ENCODE data around the gene TNK2.
"Not testable (repeated sequence)": the region's sequence is repeated elsewhere in the genome, so short reads cannot be mapped to it uniquely, and the experiment has no call there.

Gene TNK2

DNA sequence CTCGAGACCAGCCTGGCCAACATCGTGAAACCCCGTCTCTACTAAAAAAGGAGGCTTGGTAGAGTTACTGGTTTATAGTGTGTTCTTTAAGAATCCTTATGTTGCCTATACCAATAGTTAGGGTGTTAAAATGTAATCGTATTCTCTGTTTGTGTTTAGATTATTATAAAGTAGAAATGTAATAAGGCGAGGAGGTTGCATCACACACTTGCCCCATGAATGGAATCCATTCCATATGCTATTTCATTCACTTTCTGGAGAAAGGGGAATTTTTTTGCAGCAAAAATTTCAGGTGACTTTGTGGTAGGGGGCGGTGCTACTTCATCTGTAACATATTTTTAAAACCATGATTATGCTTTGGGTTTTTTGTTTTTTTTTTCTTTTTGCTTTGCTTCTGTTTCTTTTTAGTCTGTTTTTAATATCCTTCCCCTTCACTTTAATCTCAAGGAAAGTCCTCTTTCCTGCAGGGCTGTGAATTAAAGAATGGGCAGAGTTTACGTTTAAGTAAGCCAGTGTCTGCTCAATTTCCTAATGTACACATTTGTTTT, 63.6 kb downstream of the TNK2 start:
- DNase-seq = no peak

DNA sequence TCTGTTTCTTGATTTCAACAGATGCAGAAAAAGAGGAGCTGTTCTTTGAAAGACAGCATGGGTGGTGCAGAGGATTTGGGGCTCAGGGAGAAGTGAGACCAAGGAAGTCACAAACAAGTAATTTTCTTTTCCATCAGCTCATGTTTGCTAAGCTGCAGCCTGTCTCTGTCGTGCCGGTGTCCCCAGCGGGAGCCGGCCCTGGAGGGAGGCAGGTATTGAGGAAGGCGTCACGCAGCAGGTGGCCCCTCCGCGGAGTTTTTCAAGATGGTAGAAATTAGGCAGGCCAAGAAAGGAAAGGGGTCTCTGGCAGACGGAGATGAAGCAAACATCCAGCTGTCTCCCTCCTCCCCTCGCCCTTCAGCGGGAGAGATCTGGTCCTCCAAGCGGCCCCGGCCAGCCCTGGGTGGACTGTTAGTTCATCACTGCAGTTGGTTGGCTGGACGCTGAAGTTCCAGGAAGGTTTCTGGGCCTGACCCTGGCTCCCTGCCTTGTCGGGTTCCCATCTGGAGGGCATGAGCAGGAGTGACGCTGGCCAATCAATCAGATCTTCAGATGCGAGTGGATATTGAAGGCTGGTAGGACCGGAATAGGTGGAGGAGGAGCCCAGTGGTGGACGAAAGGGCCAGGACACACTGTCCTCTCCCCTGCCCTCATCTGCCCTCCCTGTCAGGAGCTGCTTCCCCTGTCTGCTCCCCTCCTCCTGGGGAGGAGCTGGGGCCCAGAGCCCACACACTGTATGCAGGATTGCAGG, 68.9 kb downstream of the TNK2 start:
- DNase-seq = peak; percentile 66

DNA sequence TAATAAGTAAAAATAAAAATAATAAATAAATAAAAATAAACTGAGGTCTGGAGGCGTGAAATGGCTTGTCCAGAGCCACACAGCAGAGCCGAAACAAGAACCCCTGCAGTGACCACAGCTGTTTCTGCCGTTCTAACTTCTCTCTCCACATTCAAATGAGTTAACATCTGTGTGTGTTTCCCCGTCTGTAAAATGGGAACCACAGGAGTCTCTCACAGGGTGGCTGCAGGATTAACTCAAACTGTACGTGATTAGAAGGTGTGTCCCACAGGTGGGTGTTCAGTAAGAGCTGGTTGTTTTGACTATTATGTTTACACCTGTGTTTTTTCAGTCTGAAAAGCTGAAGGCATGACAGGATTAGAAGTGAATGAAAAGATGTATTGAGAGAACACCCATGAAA, 69.6 kb downstream of the TNK2 start:
- no peak for DNase-seq

DNA sequence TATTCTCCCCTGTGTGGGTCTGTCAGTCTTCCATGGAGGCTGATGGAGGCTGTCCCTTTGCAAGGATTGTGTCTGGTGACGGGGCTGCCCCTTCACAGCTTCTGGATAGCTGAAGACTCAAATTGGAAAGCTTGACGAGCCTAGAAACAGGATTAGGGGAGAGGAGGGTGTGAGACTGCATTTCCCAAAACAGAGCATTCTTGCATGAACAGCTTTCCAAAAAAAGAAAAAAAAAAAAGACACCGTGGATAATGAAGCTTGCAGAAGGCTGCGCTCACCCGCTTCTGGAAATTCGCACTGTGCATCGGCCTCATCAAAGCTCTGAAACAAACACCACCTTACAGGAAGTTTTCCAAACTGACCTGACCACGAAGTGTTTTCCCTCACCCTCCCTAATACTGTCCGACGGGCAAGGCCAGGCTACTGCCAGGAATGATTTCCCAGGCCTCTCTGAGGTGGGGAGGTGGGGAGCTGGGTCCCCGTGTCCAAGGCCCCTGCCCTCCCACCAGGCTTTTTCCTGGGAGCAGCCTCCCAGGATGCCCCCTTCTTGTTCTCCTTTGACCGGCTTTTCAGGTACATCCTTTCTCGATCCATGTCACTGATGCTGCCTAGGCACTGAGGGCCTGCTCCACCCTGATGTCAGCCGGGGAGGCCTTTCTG, 71.7 kb downstream of the TNK2 start:
- DNase-seq = no peak

DNA sequence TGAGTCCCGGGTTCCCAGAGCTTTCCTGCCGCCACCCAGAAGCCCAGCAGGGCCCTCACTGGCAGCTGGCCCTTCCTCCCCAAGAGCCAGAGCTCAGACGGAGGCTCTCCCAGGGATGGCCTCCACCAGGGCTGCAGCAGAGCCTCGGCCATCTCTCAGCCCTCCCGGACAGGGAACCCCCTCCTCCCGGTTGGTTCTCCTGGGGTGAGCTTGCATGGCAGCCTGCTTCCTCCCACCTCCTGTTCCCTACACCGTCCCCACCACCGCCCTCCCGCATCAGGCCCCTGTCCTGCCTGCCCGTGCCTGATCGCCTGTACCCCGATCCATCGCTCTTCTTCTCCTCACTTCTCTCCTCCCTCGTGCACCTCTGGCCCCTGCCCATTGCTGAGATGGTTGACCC, 72.6 kb downstream of the TNK2 start:
- no peak for DNase-seq

DNA sequence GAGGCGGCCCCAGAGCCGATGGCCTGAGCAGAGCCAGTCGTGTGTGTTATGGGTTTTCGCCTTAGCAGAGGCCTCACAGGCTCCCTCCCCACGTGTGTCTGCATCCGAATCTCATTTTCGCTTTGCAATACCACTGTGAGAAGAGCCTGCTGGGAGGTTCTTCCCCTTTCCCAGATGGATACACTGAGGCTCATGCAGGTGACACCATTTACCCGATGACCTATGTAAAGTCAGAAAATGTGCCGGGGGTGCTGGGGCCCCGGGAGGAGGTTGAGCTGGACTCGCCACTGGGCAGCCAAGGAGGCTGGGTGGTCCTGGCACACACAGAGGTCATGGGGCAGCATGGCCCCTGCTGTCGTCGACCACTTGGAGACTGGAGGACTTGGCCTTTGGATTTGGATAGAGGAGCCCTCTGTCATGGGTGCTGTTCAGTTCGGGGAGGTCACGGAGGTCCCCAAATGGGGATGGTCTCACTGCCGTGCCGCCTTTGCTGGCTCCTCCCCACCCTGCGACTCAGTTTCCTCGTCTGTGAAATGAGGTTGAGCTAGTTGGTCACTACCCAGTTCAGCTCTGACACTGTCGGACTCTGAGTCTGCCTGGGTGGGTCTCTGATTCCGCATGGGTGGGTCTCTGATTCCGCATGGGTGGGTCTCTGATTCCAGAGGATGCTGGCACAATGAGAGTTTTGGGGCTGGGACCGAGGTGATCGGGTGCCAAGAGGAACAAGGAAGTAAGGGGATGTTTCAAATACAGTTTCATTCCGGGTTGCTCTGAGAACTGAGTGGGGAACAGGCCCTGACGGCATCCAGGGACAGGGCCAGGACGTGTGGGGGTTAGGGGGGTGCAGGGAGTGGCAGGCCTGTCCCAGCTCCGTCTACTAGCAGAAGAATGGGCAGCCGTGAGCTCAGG, 73.4 kb downstream of the TNK2 start:
- DNase-seq = no peak

DNA sequence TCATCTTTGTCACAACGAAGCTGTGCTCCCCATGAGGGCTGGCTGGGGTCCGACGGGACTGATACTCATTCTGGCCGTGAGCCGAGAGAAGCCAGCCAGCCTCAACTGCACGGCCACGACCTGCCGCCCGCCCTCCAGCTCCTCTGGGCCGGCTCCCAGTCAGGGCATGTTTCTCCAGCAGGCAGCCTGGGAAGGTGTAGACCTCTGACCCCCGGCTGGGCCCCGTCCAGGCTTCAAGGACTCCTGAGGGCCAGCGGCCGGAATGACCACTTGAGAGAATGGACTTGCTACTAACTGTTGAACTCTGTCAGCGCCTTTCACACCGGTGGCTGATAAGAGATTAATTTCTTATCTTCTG, 78.5 kb downstream of the TNK2 start:
- no peak for DNase-seq

DNA sequence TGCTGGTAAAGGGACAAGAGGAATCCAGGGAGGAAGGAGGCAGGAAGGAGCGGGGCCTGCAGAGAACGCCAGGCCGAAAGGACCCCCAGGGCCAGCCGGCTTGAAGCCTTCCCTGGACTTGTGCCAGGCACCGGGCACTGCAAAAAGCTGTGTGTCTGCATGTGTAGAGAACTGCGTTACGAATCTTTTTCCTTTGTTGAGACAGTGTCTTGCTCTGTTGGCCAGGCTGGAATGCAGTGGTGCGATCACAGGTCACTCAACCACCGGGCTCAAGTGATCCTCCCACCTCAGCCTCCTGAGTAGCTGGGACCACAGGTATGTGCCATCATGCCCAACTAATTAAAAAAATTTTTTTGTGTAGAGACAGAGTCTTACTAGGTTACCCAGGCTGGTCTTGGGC, 79.6 kb downstream of the TNK2 start:
- DNase-seq = no peak

DNA sequence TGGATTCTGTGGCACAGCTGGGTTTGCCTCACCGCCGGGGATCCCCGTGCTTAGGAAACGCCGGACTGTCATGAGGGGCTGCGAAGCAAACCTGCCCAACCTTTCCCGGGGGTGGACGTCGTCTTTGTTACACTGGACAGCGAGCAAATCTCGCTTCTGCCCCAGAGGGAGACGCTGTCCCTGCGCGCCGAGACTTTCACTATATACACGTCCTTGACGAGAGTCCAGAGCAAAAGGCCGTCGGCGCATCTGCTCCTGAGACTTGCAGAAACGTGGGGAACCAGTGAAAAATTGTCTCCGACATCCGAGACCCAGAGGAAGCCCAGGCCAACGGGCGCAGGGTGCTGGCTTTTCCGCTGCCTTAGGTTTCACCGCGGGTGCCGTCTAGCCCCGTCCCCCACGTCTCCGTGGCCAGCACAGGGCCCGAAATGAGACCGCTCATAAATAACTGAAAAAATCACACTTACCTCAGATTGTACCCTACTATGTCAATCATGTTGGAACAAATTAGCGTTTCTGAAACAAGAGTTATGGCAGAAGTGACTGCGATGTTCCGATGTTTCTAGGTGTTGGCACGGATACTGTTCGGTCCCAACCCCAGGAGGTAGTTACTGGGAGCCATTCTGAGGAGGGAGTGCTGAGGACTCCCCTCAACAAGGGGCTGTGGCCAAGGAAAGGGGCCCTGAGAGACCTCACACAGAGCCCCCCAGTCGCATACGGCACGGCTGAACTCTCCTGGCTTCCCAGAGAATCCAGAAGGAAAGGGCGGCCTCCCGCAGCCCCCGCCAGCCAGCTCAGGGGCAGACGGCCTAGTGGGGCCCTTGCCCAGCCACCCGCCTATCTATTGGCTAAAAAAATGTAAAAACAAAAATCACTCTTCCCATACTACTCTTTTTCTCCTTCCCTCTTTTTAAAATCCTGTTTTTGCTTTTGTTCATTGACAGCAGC, 82.2 kb downstream of the TNK2 start:
- no peak for DNase-seq

DNA sequence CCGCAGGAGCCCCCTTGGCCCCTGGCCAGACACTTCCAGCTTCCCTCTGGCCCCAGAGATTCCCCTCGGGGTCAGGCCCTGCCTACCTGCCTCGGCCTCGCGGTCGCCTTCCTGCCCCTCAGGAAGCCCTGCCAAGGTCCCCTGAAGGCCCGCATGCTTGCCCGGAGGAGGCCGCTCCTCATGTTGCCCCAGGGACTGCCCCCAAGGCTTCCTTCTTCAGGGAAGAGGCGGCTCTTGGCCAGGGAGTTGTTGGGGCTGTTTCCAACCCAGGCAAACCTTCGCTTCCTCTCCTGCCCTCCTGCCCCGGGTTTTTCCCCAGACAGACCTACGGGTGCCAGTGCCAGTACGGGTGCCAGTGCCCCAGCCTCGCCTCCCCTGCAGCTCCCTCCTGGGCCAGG, 83.2 kb downstream of the TNK2 start:
- DNase-seq = no peak

DNA sequence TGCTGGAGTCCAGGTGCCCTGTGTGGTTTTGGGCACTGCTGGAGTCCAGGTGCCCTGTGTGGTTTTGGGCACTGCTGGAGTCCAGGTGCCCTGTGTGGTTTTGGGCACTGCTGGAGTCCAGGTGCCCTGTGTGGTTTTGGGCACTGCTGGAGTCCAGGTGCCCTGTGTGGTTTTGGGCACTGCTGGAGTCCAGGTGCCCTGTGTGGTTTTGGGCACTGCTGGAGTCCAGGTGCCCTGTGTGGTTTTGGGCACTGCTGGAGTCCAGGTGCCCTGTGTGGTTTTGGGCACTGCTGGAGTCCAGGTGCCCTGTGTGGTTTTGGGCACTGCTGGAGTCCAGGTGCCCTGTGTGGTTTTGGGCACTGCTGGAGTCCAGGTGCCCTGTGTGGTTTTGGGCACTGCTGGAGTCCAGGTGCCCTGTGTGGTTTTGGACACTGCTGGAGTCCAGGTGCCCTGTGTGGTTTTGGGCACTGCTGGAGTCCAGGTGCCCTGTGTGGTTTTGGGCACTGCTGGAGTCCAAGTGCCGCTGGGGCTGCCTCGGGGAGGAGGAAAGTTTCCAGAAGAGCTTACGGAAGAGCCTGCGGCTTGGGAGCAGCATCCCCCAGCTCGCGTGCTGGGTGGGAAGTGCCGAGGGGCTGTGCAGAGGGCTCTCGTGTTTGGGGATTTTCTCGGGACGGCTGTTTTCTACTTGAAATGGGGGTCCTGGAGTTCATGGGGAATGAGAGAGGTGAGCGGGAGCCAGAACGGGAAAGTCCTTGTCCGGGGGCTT, 83.7 kb downstream of the TNK2 start:
- not testable (repeated sequence) for DNase-seq

DNA sequence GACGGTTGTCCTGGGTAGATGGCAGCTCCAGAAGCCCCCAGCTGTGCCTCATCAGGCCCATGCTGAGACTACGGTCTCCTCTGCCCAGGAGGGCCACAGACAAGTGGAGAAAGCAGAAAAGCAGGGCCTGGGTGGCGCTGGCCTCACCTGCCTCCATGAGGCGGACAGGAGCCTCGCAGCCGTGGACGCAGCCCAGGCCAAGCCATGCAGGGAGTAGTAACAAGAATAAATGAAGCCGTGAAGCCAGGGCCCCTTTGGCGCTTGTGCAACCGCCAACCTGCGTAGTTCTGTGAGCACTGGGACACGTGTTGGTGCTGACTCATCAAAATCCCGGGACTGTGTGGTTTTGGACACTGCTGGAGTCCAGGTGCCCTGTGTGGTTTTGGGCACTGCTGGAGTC, 84.4 kb downstream of the TNK2 start:
- no peak for DNase-seq

DNA sequence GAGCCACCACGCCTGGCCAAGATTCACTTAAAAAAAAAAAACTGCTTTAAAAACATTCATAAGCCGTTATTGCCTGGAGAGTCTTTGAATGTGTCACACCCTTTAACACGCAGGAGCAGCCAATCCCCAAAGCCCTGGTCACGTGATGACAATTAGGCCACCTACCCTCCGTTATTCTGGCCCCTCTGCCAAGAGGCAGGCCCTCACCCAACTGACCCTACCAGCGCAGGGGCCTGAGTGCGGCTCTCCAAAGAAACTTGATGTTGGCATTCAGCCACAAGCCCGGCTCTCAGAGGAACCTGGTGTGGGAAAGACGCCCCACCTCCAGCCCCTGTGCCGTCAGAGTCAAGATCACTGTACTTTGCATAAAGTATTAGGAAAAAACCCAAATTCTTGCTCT, 85.1 kb downstream of the TNK2 start:
- no peak for DNase-seq

DNA sequence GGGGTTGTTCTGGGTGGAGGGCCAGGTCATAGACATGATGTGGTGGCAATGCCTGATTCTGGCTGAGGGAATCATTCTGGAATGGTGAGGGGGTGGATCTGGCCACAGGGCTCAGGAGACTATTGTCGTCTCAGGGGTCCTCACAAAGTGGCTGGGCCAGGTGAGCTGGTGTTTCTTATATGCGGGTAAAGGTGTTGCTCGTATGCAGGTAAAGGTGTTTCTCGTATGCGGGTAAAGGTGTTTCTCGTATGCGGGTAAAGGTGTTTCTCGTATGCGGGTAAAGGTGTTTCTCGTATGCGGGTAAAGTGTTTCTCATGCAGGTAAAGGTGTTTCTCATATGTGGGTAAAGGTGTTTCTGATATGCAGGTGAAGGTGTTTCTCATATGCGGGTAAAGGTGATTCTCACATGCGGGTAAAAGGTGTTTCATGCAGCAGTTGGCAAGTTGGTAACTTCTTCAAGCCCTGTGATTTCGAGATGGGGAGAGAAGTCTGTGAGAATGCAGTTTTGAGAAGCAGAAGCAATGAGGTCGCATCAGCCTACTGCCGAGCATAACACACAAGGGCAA, 86.1 kb downstream of the TNK2 start:
- DNase-seq = no peak

DNA sequence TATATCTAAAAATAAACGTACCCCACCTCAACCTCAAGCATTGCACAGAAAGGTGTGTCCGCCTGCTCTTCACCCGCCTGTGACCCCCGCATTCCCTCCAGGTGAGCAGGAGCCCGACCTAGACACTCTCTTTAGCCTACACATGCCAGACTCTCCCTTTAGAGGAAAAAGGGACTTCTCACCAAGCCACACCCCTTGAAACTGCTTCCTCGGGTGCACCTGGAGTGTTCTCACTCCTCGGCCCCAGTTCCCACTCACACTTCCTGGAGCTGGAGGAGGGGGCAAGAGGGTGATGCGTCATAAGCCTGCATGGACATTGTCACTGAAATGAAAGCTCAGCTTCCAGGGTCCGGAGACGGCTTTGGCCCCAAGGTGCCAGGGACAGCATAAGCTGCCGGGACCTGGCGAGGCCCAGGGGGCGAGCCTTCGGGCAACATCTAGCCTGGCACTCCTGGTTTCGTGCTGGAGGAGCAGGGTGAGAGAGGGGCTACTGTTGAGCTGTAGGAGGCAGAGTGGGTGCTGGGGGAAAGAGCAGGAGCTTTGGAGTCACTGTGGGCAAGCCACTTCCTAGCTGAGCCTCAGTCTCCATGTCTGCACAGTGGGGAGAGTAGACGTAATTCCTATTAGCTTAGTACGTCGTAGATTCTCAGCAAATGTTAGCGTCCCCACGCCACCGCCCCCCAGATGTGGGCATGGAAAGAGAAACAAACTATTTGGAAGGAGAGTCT, 86.8 kb downstream of the TNK2 start:
- no peak for DNase-seq

DNA sequence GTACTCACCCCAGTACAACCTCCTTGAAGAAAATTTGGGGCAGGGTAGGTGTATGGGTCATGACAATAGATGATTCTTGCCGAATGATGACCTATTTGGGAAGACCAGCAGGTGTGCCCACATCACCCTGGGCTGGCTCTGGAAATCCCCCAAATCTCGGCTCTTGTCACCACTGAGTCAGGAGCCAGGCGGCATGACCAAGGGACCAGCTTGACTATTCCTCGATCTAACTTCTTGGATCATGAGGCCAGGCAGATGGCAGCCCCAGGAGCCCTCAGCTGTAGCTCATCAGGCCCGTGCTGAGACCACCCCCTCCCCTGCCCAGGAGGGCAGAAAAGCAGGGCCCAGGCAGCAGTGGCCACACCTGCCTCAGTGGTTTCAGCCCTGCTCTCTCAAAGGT, 87.5 kb downstream of the TNK2 start:
- DNase-seq = no peak

DNA sequence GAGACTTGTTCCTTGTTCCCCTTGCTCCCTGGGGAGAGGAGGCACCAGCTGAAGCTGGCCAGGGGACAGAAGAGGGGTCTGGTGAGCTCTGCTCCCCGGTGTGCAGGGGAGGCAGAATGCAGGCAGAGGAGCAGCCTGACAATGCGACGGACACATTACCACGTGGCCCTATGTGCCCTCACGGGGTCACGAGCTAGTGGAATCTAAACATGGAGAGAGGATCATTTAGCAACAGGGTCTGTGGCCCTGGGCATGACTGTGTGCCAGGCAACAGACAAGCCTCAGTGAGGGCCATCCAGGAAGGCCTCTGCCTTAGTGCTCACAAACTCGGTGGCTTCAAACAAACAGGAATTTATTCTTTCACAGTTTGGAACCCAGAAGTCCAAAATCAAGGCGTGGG, 88.2 kb downstream of the TNK2 start:
- no peak for DNase-seq

DNA sequence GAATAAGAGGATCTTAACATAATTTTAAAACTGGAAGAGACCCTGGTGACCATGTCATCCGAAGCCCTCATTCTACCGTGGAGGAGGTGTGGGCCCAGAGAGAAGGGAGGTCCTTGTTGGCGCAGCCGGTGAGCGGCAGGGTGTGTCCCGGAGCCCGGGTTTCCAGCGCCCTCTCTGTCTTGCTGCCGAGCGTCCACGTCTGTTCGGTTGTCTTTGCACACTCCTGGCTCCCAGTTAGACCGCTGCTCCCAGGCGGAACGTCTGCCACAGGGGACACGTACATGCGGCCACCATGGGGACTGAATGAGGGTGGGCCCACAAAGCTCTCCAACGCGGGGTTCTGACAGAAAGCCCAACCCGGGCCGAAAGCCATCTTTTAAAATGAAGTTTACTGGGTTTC, 90.0 kb downstream of the TNK2 start:
- DNase-seq = no peak

DNA sequence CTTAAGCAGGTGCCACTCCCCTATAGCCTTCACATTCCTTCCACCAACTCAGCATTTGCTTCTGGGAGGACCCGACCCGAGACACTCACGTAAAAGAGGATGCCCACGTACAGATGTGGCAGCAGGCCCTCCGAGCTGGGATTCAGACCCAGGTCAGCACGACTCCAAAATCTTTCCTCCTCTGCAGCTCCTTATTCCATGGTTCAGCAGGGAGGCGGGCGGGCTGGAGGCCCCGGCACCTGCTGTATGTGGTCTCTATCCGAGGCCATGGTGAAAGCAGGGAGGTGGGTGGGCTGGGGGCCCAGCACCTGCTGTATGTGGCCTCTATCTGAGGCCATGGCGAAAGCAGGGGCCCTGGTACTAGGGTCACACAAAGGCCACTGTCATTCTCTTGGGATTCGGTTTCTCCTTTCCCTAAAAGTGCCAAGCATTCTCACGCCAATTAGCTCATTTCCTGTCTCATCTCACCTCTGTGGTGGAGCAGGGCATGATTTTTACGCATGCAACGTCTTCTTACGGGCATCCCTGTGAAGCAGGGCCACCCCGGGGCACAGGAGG, 90.7 kb downstream of the TNK2 start:
- no peak for DNase-seq

DNA sequence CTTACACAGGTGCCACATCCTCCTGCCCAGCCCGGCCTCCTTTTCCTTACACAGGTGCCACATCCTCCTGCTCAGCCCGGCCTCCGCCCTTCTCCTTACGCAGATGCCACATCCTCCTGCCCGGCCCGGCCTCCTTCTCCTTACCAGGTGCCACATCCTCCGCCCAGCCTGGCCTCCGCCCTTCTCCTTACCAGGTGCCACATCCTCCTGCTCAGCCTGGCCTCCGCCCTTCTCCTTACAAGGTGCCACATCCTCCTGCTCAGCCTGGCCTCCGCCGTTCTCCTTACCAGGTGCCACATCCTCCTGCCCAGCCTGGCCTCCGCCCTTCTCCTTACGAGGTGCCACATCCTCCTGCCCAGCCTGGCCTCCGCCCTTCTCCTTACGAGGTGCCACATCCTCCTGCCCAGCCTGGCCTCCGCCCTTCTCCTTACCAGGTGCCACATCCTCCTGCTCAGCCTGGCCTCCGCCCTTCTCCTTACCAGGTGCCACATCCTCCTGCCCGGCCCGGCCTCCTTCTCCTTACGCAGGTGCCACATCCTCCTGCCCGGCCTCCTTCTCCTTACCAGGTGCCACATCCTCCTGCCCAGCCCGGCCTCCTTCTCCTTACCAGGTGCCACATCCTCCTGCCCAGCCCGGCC, 92.0 kb downstream of the TNK2 start:
- DNase-seq = not testable (repeated sequence)
